Loucy (cell line): ENCODE data around the gene TCP1.

Source experiments
- EZH2phosphoT487 ChIP-seq: fragments of 200-600 bp; IDR thresholded peaks from 2 replicates; pipeline ENCODE4 v1.6.1; 2018; ENCODE audit warnings: antibody characterized with exemption, mild to moderate bottlenecking, moderate library complexity, borderline replicate concordance
- TF ChIP-seq, protein P1 (sequence below): fragments of 200-600 bp; sonication (generic); conservative IDR thresholded peaks from 2 replicates; pipeline ENCODE4 v1.5.1; 2014; ENCODE audit warnings: mild to moderate bottlenecking, antibody characterized with exemption, low read length

DNA sequence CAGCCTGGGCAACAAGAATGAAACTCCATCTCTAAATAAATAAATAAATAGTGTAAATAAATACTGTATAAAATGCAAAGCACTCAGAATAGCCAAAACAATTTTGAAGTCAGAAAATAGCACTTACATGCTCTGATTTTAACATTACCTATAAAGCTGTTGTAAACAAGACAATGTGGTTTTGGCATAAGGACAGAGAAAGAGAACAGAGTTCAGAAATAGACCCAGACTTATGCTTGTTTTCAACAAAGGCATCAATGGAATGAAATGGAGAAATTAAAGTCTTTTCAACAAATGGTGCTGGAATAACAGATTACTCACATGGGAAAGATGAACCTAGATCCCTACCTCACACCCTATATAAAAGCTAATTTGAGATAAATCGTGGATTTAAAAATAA, 17.2 kb downstream of the TCP1 start:
- TF ChIP-seq, protein P1, sequence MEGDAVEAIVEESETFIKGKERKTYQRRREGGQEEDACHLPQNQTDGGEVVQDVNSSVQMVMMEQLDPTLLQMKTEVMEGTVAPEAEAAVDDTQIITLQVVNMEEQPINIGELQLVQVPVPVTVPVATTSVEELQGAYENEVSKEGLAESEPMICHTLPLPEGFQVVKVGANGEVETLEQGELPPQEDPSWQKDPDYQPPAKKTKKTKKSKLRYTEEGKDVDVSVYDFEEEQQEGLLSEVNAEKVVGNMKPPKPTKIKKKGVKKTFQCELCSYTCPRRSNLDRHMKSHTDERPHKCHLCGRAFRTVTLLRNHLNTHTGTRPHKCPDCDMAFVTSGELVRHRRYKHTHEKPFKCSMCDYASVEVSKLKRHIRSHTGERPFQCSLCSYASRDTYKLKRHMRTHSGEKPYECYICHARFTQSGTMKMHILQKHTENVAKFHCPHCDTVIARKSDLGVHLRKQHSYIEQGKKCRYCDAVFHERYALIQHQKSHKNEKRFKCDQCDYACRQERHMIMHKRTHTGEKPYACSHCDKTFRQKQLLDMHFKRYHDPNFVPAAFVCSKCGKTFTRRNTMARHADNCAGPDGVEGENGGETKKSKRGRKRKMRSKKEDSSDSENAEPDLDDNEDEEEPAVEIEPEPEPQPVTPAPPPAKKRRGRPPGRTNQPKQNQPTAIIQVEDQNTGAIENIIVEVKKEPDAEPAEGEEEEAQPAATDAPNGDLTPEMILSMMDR: no peak
- no peak for TF ChIP-seq EZH2phosphoT487
